ENCODE results near the gene INA.

The INA gene

GRCh38 chr10:103295374-103296015 lies 18.6 kb downstream of the INA start:
- no peak for DNase-seq (ENCODE audit: low spot score)
- TF ChIP-seq CTCF (IDR thresholded peaks at IDR 0.05; ENCODE audit: borderline replicate concordance, control extremely low read depth, extremely low read depth, insufficient read depth, missing control alignments), result no peak
- in situ Hi-C loops (cut with MboI; ENCODE audit: low sequenced_read_pairs, unreplicated experiment), result no loop called here

DNA sequence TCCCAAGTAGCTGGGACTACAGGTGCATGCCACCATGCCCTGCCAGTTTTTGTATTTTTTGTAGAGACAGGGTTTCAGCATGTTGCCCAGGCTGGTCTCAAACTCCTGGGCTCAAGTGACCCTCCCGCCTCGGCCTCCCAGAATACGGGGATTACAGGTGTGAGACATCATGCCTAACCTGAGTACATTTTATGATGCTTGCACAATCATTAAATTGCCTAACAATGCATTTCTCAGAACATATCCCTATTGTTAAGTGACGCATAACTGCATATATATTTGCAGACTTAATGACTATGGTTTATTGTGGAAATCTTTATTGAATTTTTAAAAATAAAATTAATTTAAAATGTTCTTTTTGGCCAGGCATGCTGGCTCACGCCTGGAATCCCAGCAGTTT lies 30.7 kb downstream of the INA start:
- no peak for DNase-seq (ENCODE audit: low spot score)
- no peak for TF ChIP-seq CTCF (IDR thresholded peaks at IDR 0.05; ENCODE audit: borderline replicate concordance, control extremely low read depth, extremely low read depth, insufficient read depth, missing control alignments)
- in situ Hi-C loops (cut with MboI; ENCODE audit: low sequenced_read_pairs, unreplicated experiment), result no loop called here

GRCh38 chr10:103310197-103310596 lies 33.3 kb downstream of the INA start:
- no peak for DNase-seq (ENCODE audit: low spot score)
- TF ChIP-seq CTCF (IDR thresholded peaks at IDR 0.05; ENCODE audit: borderline replicate concordance, control extremely low read depth, extremely low read depth, insufficient read depth, missing control alignments), result no peak
- in situ Hi-C loops (cut with MboI; ENCODE audit: low sequenced_read_pairs, unreplicated experiment), result no loop called here

DNA sequence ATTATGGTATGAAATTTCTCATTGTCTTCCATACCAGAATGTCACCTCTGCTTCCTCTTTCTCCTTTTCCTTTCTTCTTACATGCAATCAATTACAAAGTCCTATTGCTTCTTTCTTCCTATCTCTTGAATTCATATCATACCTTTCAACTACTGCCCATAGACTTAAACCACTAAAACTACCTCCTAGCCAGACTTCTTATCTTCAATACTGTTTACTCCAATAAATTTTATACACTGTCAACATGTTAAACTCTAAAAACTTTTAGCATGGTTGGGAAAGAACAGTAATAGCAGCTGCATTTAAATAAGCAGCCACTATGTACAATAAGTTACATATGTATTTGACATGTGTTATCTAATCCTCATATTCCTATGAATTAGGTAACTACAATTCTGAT lies 39.1 kb downstream of the INA start:
- in situ Hi-C loops (cut with MboI; ENCODE audit: low sequenced_read_pairs, unreplicated experiment), result no loop called here
- no peak for TF ChIP-seq CTCF (IDR thresholded peaks at IDR 0.05; ENCODE audit: borderline replicate concordance, control extremely low read depth, extremely low read depth, insufficient read depth, missing control alignments)
- no peak for DNase-seq (ENCODE audit: low spot score)

DNA sequence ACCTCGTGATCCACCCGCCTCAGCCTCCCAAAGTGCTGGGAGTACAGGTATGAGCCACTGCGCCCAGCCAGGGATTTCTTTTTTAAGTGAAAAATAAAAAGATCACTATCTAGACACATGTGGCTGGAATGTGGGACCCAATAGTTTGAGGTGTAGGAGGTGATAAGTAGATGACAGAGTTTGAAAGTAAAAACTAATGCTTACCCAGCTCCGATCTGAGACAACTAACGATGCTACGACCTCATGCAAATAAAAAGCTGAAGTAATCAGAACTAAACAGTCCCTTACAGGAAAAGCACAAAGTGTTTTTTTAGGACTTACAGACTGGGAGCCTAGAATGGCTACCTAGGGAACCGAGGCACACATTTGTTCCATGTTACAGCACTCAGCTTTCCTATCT lies 51.0 kb downstream of the INA start:
- no peak for TF ChIP-seq CTCF (IDR thresholded peaks at IDR 0.05; ENCODE audit: borderline replicate concordance, control extremely low read depth, extremely low read depth, insufficient read depth, missing control alignments)
- in situ Hi-C loops (cut with MboI; ENCODE audit: low sequenced_read_pairs, unreplicated experiment), result no loop called here
- peak; percentile 28 for DNase-seq (ENCODE audit: low spot score)

DNA sequence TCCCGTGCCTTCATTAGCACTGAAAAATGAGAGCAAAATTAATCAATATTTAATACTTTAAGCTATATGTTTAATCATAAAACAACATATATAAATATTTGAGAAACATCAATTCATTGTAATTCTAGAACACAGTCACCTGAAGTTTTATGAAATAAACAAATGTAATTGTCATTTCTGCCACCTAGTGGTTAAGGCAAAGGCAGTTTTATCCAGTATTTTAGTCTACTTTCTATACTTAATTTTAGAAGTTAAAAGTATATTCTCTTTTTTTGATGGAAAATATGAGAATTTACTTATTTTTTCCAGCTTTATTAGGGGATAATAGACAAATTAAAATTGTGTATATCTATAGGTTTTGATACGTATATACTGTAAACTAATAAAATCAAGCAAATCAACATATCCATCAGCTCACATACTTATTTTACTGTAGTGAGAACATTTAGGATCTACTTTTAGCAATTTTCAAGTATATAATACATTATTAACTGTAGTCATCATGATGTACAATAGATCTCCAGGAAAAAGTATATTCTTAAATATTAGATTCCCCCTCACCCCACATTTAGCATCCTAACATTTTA lies 57.1 kb downstream of the INA start:
- peak; percentile 40 for TF ChIP-seq CTCF (IDR thresholded peaks at IDR 0.05; ENCODE audit: borderline replicate concordance, control extremely low read depth, extremely low read depth, insufficient read depth, missing control alignments)
- in situ Hi-C loops (cut with MboI; ENCODE audit: low sequenced_read_pairs, unreplicated experiment), result no loop called here
- DNase-seq (ENCODE audit: low spot score), result peak; percentile 45
